GM18868 (cell line): Measurements from ENCODE around the gene CRYBG2.
"Not testable (repeated sequence)": the region's sequence is repeated elsewhere in the genome, so short reads cannot be mapped to it uniquely, and the experiment has no call there.

ENCODE experiments used
- ATAC-seq: cut with Tn5 transposase; IDR thresholded peaks from one replicate; pipeline ENCODE4 v1.9.1; 2021; ENCODE audit warnings: mild to moderate bottlenecking, moderate library complexity; ENCODE audit not compliant: unreplicated experiment

CRYBG2 gene

GRCh38 chr1:26350701-26351589 lies 3.0 kb downstream of the CRYBG2 start:
- ATAC-seq, result no peak

- no peak for ATAC-seq
Measured at GRCh38 chr1:26350343-26350700, 3.6 kb downstream of the CRYBG2 start.

- ATAC-seq, result no peak
Measured at GRCh38 chr1:26349877-26350244, 4.1 kb downstream of the CRYBG2 start.

GRCh38 chr1:26349188-26349876 lies 4.6 kb downstream of the CRYBG2 start:
- no peak for ATAC-seq

GRCh38 chr1:26346274-26347033 lies 7.5 kb downstream of the CRYBG2 start:
- no peak for ATAC-seq

GRCh38 chr1:26345718-26346117 lies 8.2 kb downstream of the CRYBG2 start:
- ATAC-seq, result no peak

- no peak for ATAC-seq
Measured at GRCh38 chr1:26344147-26344920, 9.6 kb downstream of the CRYBG2 start.

GRCh38 chr1:26340047-26340481 lies 13.9 kb downstream of the CRYBG2 start:
- no peak for ATAC-seq

GRCh38 chr1:26338670-26339069 lies 15.3 kb downstream of the CRYBG2 start:
- no peak for ATAC-seq

- ATAC-seq, result no peak
Measured at GRCh38 chr1:26337625-26338024, 16.3 kb downstream of the CRYBG2 start.

GRCh38 chr1:26337206-26337535 lies 16.8 kb downstream of the CRYBG2 start:
- no peak for ATAC-seq

- no peak for ATAC-seq
Measured at GRCh38 chr1:26336477-26337205, 17.3 kb downstream of the CRYBG2 start.

GRCh38 chr1:26335774-26336476 lies 18.0 kb downstream of the CRYBG2 start:
- ATAC-seq, result no peak

GRCh38 chr1:26333312-26333711 lies 20.6 kb downstream of the CRYBG2 start:
- ATAC-seq, result not testable (repeated sequence)

- ATAC-seq, result no peak
Measured at GRCh38 chr1:26330276-26330675, 23.7 kb downstream of the CRYBG2 start.

GRCh38 chr1:26329380-26329779 lies 24.6 kb downstream of the CRYBG2 start:
- ATAC-seq, result not testable (repeated sequence)

GRCh38 chr1:26328597-26328996 lies 25.3 kb downstream of the CRYBG2 start:
- ATAC-seq, result no peak

GRCh38 chr1:26327956-26328362 lies 26.0 kb downstream of the CRYBG2 start:
- ATAC-seq, result no peak

GRCh38 chr1:26324550-26324949 lies 29.4 kb downstream of the CRYBG2 start:
- ATAC-seq, result no peak

- no peak for ATAC-seq
Measured at GRCh38 chr1:26323382-26323781, 30.5 kb downstream of the CRYBG2 start.
